ENCODE data around the gene CENPH.
A peak's percentile ranks its signal among the peaks of the same experiment; 100 is the strongest.
"Not testable (repeated sequence)": the region's sequence is repeated elsewhere in the genome, so short reads cannot be mapped to it uniquely, and the experiment has no call there.

The CENPH gene

GRCh38 chr5:69167493-69167855 lies 21.9 kb upstream of the CENPH start:
- Histone ChIP-seq H3K27me3 (replicated peaks; ENCODE audit: control insufficient read depth, insufficient read depth, low read length) (no peaks in the 10 kb centered on the region), H3K36me3 (ENCODE audit: control insufficient read depth, insufficient read depth, low read length) (peaks cover 1% of the 10 kb centered on the region; the same call in 1 of the 2 replicates), H3K4me3 (replicated peaks; ENCODE audit: low read depth, low read length) (peak overlapping the region; percentile 93)
- no peak for DNase-seq (ENCODE audit: extremely low read depth, insufficient read length)
- TF ChIP-seq, protein P1, sequence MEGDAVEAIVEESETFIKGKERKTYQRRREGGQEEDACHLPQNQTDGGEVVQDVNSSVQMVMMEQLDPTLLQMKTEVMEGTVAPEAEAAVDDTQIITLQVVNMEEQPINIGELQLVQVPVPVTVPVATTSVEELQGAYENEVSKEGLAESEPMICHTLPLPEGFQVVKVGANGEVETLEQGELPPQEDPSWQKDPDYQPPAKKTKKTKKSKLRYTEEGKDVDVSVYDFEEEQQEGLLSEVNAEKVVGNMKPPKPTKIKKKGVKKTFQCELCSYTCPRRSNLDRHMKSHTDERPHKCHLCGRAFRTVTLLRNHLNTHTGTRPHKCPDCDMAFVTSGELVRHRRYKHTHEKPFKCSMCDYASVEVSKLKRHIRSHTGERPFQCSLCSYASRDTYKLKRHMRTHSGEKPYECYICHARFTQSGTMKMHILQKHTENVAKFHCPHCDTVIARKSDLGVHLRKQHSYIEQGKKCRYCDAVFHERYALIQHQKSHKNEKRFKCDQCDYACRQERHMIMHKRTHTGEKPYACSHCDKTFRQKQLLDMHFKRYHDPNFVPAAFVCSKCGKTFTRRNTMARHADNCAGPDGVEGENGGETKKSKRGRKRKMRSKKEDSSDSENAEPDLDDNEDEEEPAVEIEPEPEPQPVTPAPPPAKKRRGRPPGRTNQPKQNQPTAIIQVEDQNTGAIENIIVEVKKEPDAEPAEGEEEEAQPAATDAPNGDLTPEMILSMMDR (IDR thresholded peaks at IDR 0.05; ENCODE audit: insufficient read depth, low read length, poor library complexity, severe bottlenecking), result no peak

GRCh38 chr5:69167929-69168328 lies 21.5 kb upstream of the CENPH start:
- TF ChIP-seq, protein P1 (IDR thresholded peaks at IDR 0.05; ENCODE audit: insufficient read depth, low read length, poor library complexity, severe bottlenecking), result no peak
- H3K4me3 ChIP-seq (replicated peaks; ENCODE audit: low read depth, low read length), result peak overlapping the region; percentile 93
- H3K36me3 ChIP-seq (ENCODE audit: control insufficient read depth, insufficient read depth, low read length), result peaks cover 2% of the 10 kb centered on the region; the same call in 1 of the 2 replicates
- DNase-seq (ENCODE audit: extremely low read depth, insufficient read length), result no peak
- no peaks in the 10 kb centered on the region for H3K27me3 ChIP-seq (replicated peaks; ENCODE audit: control insufficient read depth, insufficient read depth, low read length)

- H3K4me3 ChIP-seq (replicated peaks; ENCODE audit: low read depth, low read length), result no peak overlapping the region
- TF ChIP-seq, protein P1 (IDR thresholded peaks at IDR 0.05; ENCODE audit: insufficient read depth, low read length, poor library complexity, severe bottlenecking), result no peak
- no peaks in the 10 kb centered on the region for H3K27me3 ChIP-seq (replicated peaks; ENCODE audit: control insufficient read depth, insufficient read depth, low read length)
- peaks cover 15% of the 10 kb centered on the region for H3K36me3 ChIP-seq (ENCODE audit: control insufficient read depth, insufficient read depth, low read length)
- DNase-seq (ENCODE audit: extremely low read depth, insufficient read length), result no peak
Observed at GRCh38 chr5:69170495-69170894, 18.9 kb upstream of the CENPH start.

- Histone ChIP-seq H3K36me3 (ENCODE audit: control insufficient read depth, insufficient read depth, low read length) (peaks cover 15% of the 10 kb centered on the region), H3K4me3 (replicated peaks; ENCODE audit: low read depth, low read length) (no peak overlapping the region), H3K27me3 (replicated peaks; ENCODE audit: control insufficient read depth, insufficient read depth, low read length) (no peaks in the 10 kb centered on the region)
- no peak for DNase-seq (ENCODE audit: extremely low read depth, insufficient read length)
- TF ChIP-seq, protein P1 (IDR thresholded peaks at IDR 0.05; ENCODE audit: insufficient read depth, low read length, poor library complexity, severe bottlenecking), result no peak
Observed at GRCh38 chr5:69170969-69171368, 18.4 kb upstream of the CENPH start.

DNA sequence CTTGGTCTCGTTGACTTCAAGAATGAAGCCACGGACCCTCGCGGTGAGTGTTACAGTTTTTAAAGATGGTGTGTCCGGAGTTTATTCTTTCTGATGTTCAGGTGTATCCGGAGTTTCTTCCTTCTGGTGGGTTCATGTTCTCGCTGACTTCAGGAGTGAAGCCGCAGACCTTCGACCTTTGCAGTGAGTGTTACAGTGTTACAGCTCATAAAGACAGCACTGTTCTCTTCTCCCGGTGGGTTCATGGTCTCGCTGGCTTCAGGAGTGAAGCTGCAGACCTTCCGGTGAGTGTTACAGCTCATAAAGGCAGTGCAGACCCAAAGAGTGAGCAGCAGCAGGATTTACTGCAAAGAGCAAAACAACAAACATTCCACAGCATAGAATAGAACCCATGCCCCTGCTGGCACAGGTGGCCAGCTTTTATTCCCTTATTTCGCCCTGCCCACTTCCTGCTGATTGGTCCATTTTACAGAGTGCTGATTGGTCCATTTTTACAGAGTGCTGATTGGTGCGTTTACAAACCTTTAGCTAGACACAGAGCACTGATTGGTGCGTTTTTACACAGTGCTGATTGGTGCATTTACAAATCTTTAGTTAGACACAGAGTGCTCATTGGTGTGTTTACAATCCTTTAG lies 7.6 kb upstream of the CENPH start:
- H3K4me3 ChIP-seq (replicated peaks; ENCODE audit: low read depth, low read length); H3K27me3 ChIP-seq (replicated peaks; ENCODE audit: control insufficient read depth, insufficient read depth, low read length); H3K36me3 ChIP-seq (ENCODE audit: control insufficient read depth, insufficient read depth, low read length); DNase-seq (ENCODE audit: extremely low read depth, insufficient read length): not testable (repeated sequence)

DNA sequence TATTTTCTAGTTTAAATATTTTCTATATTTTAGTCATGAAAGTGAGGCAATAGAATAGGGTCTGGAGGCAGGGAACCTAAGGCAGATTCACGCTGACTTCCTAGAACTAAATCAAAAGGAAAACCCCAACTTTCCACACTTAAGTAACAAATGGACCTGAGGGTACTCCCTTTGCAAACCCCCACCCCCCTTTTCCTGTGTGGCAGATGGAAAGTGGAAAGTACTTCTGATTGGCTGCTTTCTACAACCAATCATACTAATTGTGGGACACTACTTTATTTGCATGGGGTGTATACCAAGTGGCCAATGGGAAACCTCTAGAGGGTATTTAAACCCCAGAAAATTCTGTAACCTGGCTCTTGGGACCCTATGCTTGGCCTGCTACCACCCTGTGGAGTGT lies 4.8 kb upstream of the CENPH start:
- no peak for DNase-seq (ENCODE audit: extremely low read depth, insufficient read length)
- no peaks in the 10 kb centered on the region for H3K36me3 ChIP-seq (ENCODE audit: control insufficient read depth, insufficient read depth, low read length)
- H3K4me3 ChIP-seq (replicated peaks; ENCODE audit: low read depth, low read length), result no peak overlapping the region
- TF ChIP-seq, protein P1 (IDR thresholded peaks at IDR 0.05; ENCODE audit: insufficient read depth, low read length, poor library complexity, severe bottlenecking), result no peak
- no peaks in the 10 kb centered on the region for H3K27me3 ChIP-seq (replicated peaks; ENCODE audit: control insufficient read depth, insufficient read depth, low read length)

All from GM06990 (cell line).